Type B pancreatic cell (in vitro differentiated cells): Measurements from ENCODE around the gene PPP1R9A. TPM values are rescaled to one million over a fixed set of nuclear protein-coding genes. Genes with fewer than 3 reads are reported as not detected.

Experiments used
- DNase-seq: peaks from one replicate; pipeline ENCODE4 v3.0.0; 2021; ENCODE audit warnings: mixed read lengths; ENCODE audit not compliant: unreplicated experiment; ENCODE audit errors: extremely low spot score
- H3K27ac Mint-ChIP-seq: 2 replicates; pipeline ENCODE4 v1.8.0; 2021; ENCODE audit warnings: mild to moderate bottlenecking, mixed read lengths
- H3K27me3 Mint-ChIP-seq: 2 replicates; pipeline ENCODE4 v1.8.0; 2021; ENCODE audit warnings: mixed read lengths
- H3K36me3 Mint-ChIP-seq: 2 replicates; pipeline ENCODE4 v1.8.0; 2021; ENCODE audit warnings: mixed read lengths
- H3K4me1 Mint-ChIP-seq: one replicate; pipeline ENCODE4 v1.8.0; 2021; ENCODE audit warnings: mixed read lengths; ENCODE audit not compliant: unreplicated experiment
- H3K4me3 Mint-ChIP-seq: 2 replicates; pipeline ENCODE4 v1.8.0; 2021; ENCODE audit warnings: mild to moderate bottlenecking, mixed read lengths
- H3K9me3 Mint-ChIP-seq: 2 replicates; pipeline ENCODE4 v1.8.0; 2021; ENCODE audit warnings: mixed read lengths
- CTCF ChIP-seq: fragments of 200-600 bp; sonication (generic); conservative IDR thresholded peaks from 2 replicates; pipeline ENCODE4 v1.5.0; 2021; ENCODE audit warnings: antibody characterized with exemption, mild to moderate bottlenecking
- long read RNA-seq: library from polyadenylated mRNA; unstranded; transcript quantifications from one replicate; pipeline ENCODE4 v2.0.0, GENCODE V29; 2020
- total RNA-seq: library from RNA; stranded (reverse); gene quantifications from 2 replicates; pipeline ENCODE4 v1.2.1, GENCODE V29; 2021; ENCODE audit warnings: low replicate concordance

Gene PPP1R9A
- total RNA-seq: 21.3 and 24.0 TPM in 2 replicates
- long read RNA-seq, partial matches to known transcripts: 55 of 72 reads
- long read RNA-seq, other reads (novel, unspliced or antisense): 17 of 72 reads

- H3K27ac Mint-ChIP-seq: peak within 1 kb of the TSS; percentile 95
- no peaks in the 10 kb centered on the region for H3K9me3 Mint-ChIP-seq
- peak; percentile 74 for DNase-seq
- peak; percentile 56 for TF ChIP-seq CTCF
- peaks cover 4% of the 10 kb centered on the region for H3K36me3 Mint-ChIP-seq
- H3K27me3 Mint-ChIP-seq: no peaks in the 10 kb centered on the region
- peak within 1 kb of the TSS; percentile 95 for H3K4me3 Mint-ChIP-seq
- H3K4me1 Mint-ChIP-seq: peaks cover 24% of the 10 kb centered on the region
Observed at GRCh38 chr7:94907026-94907810, at the start of gene PPP1R9A. Gene PPP1R9A (plus strand): TSS chr7:94907594. CDS start chr7:94910114, 2,520 bp downstream.

GRCh38 chr7:94871132-94871531, 36.3 kb upstream of the PPP1R9A start:
- TF ChIP-seq CTCF: no peak
- no peaks in the 10 kb centered on the region for H3K36me3 Mint-ChIP-seq
- H3K9me3 Mint-ChIP-seq: peaks cover 9% of the 10 kb centered on the region
- H3K27me3 Mint-ChIP-seq: no peaks in the 10 kb centered on the region
- no peak overlapping the region for H3K4me3 Mint-ChIP-seq
- peaks cover 5% of the 10 kb centered on the region for H3K4me1 Mint-ChIP-seq
- DNase-seq: no peak
- no peak overlapping the region for H3K27ac Mint-ChIP-seq

GRCh38 chr7:94873239-94873638, 34.2 kb upstream of the PPP1R9A start:
- Mint-ChIP-seq H3K36me3 (peaks cover 4% of the 10 kb centered on the region), H3K4me1 (peaks cover 5% of the 10 kb centered on the region), H3K9me3 (peaks cover 14% of the 10 kb centered on the region), H3K4me3 (no peak overlapping the region), H3K27me3 (no peaks in the 10 kb centered on the region), H3K27ac (no peak overlapping the region)
- DNase-seq: no peak
- no peak for TF ChIP-seq CTCF

GRCh38 chr7:94874036-94874785, 33.2 kb upstream of the PPP1R9A start:
- Mint-ChIP-seq H3K4me1 (peaks cover 5% of the 10 kb centered on the region), H3K9me3 (peaks cover 24% of the 10 kb centered on the region), H3K27me3 (no peaks in the 10 kb centered on the region), H3K27ac (no peak overlapping the region), H3K4me3 (no peak overlapping the region), H3K36me3 (peaks cover 4% of the 10 kb centered on the region)
- TF ChIP-seq CTCF: no peak
- DNase-seq: no peak

GRCh38 chr7:94875201-94875600, 32.2 kb upstream of the PPP1R9A start:
- no peaks in the 10 kb centered on the region for H3K27me3 Mint-ChIP-seq
- no peak for TF ChIP-seq CTCF
- H3K36me3 Mint-ChIP-seq: peaks cover 4% of the 10 kb centered on the region
- H3K9me3 Mint-ChIP-seq: peaks cover 25% of the 10 kb centered on the region
- no peak overlapping the region for H3K27ac Mint-ChIP-seq
- H3K4me3 Mint-ChIP-seq: no peak overlapping the region
- H3K4me1 Mint-ChIP-seq: peaks cover 5% of the 10 kb centered on the region
- DNase-seq: no peak
